Measurements from ENCODE around the gene CEP250.
"Not testable (repeated sequence)": the region's sequence is repeated elsewhere in the genome, so short reads cannot be mapped to it uniquely, and the experiment has no call there.

CEP250 gene

DNA sequence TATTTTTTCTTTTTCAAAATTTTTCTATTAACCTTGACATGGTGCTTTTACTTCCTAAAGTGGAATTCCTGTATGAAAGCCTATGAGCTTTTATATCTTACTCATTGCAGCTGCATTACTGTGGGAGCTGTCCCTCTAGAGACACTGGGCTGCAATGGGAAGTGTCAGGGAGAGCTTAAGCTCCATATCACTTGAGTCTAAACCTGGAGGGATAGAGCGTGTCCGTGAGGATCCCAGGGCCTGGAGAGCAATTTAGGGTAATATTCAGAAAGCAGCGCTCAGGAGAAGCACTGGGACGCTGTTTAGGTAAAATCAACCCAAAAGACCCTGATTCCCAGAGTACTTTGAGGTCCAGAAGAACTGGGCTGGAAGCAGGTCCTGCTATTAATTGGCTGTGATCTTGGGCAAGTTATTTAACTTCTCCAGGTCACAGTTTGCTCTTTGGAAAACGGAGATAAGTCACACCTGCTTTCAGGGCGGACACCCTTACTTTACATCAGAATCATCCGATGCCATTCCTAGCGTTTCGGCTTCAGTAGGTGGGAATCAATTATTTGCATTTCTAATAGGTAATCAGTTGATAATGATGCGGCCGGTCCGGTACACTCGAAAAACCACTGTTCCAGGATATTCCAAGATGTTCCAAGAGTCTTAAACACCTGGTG is 85.9 kb downstream of the CEP250 start:
- no peak for DNase-seq

DNA sequence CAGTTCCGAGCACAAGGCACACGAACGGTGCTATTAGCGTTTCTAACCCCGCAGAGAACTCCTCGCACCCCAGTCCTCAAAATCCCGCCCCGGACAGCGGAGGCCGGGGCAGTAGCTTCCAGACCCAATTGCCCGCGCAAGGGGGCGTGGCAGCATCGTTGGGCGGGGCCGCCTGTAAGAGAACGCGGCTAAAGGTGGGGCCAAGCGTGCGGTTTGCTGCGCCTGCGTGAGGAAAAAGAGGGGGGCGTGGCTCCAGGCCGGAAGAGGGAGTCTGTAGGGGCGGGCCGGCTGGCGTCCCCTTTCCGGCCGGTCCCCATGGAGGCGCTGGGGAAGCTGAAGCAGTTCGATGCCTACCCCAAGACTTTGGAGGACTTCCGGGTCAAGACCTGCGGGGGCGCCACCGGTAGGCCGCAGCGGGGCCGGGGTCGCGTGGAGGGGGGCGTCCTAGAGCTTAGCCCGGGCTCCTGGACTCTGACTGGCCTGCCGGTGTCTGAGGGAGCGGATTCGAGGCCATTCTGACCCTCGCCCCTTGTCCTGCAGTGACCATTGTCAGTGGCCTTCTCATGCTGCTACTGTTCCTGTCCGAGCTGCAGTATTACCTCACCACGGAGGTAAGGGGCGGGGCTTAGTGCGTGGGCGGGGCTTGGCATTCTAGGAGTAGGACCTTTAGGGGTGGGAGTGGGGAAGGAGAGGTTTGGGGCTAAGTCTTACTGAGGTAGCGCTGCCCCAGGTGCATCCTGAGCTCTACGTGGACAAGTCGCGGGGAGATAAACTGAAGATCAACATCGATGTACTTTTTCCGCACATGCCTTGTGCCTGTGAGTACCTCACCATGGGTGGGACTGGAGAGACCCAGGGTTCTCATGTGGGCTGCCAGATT is 86.6 kb downstream of the CEP250 start, which contains the start of gene ERGIC3:
TSS of gene ERGIC3 (plus strand) at position 296 of the 880 bp plus-strand sequence. CDS start at position 316, 20 bp downstream.
- peak; percentile 96 for DNase-seq

DNA sequence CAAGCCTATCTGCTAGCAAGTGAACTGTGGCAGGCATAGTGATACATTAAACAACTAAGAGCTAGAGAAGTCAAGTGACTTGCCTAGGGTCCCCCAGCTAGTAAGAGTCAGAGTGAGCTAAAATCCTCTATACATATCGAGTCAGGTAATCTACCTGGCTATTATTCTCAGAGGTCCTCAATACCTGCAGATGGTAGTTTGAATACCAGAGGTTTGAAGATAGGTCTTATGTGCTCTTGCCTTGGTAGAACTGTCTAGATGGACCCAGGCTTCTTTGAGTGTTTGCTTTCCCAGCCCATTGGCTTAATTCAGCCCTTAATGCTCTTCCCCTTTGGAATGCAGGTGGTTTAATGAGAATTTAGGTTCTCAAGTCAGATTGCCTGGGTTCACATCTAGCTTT is 87.6 kb downstream of the CEP250 start:
- no peak for DNase-seq

DNA sequence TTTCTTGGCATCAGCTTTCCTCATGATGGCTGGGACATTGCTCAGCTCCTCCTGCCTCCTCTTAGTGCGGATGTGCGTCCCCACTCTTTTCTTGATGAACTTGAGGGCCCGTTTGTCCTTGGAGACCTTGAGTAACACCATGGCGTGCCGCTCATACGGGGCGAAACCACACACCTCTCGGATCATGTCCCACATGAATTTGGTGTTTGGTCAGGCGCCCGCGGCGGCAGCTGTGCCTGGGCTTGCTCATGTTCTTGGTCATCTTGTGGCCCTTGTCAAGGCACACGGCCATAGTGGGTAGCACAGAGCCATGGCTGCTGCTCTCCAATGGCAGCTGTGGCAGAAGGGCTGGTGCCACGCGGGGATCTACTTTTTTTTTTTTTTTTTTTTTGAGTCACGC is 89.0 kb downstream of the CEP250 start:
- no peak for DNase-seq

DNA sequence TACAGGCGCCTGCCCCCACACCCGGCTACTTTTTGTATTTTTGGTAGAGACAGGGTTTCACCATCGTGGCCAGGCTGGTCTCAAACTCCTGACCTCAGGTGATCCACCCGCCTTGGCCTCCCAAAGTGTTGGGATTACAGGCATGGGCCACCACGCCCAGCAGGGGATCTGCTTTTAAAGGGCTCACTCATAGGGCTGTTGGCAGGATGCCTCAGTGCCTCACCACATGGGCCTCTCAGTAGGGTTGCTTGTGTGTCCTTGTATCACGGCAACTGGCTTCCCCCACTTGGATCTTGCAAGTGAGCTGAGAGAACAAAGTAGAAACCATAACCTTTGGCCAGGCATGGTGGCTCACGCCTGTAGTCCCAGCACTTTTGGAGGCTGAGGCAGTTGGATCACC is 89.5 kb downstream of the CEP250 start:
- not testable (repeated sequence) for DNase-seq

DNA sequence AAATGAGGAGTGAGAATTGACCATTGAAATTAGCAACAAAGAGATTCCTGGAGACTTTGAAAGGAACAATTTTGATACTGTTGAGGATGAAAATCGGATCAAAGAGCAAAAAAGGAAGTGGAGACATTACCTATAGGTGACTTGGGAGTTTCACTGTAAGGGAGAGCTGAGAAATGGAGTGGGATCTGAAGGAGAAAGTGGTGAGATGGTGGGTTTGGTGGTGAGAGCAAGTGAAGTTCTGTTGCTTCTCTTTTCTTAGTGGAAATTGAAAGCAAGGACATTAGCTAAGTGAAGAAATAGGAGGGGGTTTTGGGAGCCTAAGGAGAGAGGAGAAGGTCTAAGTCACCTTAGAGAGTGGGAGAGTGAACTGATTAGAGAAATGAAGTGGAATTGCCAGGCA is 90.7 kb downstream of the CEP250 start:
- DNase-seq: no peak

DNA sequence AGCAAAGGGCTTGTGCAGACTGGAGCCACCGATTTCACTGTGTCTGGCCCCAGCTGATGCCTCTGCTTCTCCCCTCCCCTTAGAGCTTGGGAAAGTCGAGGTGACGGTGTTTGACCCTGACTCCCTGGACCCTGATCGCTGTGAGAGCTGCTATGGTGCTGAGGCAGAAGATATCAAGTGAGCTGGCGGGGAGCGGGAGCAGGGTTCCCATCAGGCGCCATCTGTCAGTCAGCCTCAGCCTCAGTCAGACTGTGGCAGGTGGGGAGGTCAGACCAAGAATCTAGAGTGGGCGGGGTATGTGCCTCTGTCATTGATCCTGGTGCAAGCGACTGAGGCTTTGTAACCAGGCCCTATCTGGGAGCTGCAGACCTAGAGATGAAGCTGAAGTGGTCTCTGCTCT is 91.9 kb downstream of the CEP250 start:
- DNase-seq: no peak

DNA sequence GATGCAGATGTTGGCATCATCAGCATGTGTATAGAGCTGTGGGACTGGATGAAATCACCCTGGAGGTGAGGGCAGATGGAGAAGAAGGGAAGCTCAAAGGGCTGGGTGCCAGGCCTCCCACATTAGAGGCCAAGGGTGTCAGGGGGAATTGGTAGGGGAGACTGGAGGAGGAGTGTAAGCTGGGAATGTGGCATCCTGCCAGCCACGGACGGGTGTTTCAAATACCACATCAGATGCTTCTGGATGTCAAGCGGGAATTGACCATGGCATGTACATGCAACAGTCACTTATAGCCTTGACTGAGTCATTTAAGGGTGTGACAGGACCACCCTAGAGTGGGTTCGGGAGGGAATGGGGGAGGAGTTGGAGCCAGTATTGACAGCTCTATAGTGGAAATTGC is 96.1 kb downstream of the CEP250 start:
- no peak for DNase-seq

DNA sequence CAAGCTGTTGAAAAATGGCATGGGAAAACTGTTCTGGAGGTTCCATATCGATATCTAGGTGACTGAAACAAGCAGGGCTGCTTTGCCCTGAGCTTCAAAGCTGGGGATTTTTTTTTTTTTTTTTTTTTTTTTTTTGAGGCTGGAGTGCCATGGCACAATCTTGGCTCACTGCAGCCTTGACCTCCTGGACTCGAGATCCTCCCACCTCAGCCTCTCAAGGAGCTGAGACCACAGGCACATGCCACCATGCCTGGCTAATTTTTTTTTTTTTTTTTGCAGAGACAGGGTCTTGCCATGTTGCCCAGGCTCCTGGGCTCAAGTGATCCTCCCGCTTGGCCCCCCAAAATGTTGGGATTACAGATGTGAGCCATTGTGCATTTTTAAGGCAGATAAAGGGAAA is 97.5 kb downstream of the CEP250 start:
- no peak for DNase-seq

DNA sequence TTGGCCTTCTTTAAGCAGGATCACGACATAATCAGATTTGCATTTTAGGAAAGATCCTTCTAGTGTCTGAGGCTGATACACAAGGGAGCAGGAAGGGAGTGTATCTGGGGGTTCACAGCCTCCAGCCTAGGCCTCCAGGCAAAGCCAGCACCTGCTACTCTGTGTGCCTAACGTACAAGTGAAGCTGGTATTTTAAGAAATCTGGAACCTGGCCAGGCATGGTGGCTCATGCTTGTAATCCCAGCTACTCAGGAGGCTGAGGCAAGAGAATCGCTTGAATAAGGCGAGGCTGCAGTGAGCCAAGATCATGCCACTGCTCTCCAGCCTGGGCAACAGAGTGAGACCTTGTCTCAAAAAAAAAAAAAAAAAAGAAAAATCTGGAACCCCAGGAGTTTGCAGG is 100.1 kb downstream of the CEP250 start:
- not testable (repeated sequence) for DNase-seq

DNA sequence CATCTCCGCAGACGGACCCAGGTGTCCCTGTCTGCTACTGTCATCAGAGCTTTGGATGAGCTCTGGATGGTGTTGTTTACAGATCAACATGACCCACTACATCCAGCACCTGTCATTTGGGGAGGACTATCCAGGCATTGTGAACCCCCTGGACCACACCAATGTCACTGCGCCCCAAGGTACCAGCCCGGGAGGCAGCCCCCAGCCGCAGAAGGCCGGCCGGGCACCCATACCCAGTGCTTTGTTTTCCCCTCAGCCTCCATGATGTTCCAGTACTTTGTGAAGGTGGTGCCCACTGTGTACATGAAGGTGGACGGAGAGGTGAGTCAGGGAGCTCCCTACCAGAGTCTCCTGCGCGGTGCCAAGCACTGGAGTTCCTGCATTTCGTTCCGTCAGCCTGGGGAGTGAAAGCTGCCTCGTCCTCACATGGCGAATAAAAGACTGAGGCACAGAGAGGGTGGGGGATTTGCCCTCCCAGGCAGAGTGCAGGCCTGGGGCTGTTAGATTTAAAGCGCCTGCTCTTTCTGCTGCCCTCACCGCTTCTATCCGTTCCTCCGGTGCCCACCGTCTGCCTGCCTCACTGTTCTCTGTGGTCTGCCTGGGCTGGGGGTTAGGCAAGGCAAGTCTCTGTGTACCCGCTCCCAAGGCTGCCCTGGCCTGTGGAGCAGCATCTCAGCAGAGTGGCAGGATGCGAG is 100.7 kb downstream of the CEP250 start:
- DNase-seq: no peak

DNA sequence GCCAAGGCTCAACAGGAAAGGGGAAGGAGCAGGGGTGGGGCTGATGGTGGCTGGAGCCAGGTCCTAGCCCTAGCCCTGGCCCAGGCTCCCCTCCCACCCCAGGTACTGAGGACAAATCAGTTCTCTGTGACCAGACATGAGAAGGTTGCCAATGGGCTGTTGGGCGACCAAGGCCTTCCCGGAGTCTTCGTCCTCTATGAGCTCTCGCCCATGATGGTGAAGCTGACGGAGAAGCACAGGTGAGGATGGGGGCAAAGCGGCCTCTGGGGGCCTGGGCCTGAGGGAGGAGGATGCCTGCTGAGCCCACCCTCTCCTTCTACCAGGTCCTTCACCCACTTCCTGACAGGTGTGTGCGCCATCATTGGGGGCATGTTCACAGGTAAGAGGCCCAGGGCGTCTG is 101.5 kb downstream of the CEP250 start:
- no peak for DNase-seq

DNA sequence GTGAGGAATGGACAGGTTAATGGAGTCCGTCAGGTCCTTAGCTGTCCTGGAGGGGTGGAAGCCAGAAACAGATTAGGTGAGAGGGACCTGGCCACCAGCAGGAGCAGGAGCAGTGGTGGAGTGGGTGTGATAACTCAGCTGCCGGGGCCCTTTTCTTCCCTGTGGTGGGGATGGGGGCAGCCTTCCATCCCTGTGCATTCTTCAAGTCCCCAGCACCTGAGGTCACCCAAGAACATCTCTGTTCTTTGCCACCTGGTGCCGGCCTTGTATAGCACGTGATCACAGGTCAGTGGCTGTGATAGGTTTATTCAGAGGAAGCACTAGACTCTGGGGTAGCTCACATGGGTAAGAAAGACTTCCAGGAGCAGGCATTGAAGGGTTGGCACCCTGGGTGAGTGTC is 103.1 kb downstream of the CEP250 start:
- no peak for DNase-seq

DNA sequence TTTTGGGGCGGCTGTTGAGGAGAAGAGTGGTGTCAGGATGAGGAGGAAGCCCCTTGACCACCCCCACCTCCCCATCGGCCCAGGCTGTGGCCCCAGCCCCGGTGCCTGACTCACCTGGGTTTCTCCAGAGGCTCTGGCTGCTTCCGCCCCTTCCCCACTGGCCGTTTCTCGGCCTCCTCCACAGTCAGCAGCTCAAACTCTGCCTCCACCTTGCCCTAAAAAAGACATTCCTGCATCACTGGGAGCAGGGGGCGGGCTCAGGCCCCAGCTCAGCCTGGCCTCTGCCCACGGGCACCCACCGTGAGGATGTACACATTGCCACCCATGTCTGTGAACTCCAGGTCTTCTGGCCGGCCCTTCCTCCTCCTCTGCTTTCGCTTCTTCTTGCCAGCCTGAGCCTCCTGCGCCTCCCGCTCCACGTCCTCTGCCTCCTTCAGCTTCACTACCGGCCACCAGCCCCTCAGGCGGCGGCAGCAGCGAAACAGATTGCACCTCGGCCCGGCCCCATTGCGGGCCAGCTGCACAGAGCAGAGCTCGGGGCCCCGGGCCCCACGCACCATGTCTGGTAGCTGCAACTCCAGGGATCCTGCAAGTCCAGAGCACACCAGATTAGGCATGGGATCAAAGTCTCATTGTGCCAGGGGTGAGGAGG is 103.8 kb downstream of the CEP250 start:
- DNase-seq: no peak

DNA sequence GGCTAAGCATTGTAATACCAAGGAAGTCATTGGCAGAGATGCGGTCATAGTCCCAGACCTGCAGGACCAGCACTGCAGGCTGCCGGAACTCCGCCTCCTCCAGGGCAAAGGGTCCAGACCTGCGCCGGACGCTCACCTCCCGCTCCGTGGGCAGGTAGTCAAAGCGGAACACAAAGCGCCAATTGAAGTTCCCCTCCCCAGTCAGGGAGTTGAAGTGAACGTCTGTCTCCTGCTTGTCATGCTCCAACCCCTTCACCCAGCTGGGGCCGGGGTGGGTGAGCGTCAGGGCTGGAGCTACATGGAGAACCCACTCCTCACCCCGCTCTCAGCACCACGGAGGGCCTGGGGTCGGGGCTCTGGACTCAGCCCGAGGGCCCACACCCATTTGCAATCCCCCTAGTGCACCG is 104.7 kb downstream of the CEP250 start:
- DNase-seq: no peak

DNA sequence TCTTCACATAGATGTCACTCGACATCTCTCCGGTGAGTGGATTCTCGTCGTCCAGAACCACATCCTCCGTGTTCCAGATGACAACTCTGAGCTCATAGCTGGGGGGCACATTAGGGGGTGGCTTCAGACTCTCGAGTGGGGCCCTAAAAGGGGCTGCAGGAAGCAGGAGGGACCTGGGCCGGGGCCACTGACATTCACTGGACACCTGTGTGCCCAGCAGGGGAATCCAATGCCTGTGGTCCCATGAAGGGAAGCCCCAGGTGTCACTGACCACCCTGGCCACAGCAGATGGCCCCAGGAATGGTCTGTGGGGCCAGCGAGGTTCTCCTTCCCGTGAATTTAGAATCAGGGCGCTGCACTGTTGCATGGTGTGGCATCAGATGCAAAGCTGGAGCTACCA is 105.1 kb downstream of the CEP250 start:
- no peak for DNase-seq

DNA sequence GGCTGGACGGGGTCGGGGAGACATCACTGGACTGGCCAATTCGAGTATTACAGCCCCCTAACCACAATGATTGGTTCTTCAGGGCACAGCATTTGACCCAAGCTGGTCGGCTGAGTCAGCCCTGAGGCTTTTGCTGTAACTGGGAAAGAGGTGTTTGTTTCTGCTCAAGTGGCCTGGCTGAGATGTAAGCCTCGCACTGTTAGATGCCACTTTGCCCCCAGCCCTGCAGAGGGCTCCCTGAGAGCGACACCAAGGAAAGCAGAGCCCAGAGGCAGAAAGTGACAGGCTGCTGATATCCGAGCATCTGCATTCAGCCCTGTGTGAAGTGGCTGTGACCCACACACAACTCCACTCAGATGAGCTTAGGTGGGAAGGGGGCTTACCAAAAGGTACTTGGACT is 105.9 kb downstream of the CEP250 start:
- peak; percentile 7 for DNase-seq

DNA sequence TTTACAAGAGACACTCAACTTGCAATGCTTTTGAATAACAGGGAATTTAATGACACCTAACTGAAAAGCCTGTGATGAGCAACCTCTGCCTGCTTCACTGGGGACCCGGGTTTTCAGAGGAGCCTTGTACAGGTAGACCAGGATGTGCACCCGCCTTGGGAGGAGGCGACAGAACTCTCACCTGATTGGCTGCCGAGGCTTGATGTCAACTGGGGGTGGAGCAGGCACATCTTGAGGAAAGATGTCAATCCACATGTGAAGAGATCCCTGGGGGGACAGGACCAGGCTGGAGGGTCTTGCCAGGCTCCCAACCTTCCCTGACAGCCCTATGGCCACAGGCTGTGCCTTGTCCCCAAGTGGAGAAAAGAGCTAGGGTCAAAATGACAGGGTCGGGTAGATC is 106.3 kb downstream of the CEP250 start:
- no peak for DNase-seq

DNA sequence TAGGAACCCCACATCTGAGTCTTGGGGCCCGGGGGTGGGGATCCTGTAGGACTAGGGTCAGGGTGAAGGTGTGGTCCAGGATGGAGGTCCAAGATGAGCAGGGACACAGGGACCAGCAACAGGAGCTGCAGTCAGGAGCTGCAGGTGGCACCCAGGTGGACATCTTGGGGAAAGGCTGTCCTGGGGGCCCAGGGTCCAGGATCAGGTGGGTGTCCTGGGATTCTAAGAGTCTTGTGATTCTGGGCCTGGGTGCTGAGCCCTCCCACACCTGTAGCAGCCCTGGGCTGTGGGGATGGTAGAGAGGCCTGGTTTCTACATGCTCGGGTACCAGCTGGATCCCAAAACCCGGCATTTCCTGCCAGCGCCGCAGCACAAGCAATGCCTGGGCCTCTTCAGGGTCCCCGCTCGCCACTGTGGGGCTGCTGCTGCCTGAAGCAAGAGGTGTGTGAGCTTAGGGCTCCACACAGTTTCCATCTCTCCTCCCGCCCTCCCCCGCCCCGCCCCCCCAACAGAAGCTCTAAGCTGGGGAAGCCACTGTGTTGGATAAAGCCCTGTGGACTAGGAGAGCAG is 107.2 kb downstream of the CEP250 start:
- no peak for DNase-seq

DNA sequence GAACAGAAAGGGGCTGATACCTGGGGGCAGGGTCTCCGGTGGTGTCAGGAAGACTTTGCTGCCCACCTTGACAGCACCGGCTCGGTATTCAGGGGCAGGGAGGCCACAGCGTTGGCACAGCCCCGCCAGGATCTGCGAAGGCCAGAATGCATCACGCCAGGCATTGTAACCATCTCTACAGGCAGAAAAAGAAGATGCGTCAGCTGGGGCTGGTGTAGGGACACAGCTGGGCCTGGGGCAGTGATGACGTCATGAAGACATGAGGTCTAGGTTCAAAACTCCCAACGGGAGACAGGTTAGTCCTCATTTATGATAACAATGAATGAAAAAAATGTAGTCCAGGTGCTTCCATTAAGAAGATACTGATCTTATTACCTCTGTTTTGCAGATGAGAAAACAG is 108.4 kb downstream of the CEP250 start:
- DNase-seq: no peak

DNA sequence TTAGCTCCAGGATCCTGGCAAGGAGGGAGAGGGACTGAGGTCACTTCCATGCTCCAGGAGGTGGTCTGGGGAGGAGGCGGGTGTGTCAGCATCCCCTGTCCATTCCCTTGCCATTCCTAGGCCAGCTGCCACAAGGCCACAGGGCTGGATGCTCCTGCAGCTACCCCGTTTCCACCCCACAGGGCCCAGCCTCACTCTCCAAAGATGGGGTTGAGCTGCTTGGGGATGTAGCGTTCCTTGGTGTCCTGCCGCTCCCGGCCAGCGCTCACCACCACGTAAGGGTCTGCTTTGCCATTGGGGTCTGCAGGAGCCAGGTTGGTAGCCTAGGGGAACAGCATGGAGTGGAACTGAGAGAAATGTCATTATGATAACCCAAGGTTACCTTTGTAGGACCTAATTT is 109.5 kb downstream of the CEP250 start:
- no peak for DNase-seq

DNA sequence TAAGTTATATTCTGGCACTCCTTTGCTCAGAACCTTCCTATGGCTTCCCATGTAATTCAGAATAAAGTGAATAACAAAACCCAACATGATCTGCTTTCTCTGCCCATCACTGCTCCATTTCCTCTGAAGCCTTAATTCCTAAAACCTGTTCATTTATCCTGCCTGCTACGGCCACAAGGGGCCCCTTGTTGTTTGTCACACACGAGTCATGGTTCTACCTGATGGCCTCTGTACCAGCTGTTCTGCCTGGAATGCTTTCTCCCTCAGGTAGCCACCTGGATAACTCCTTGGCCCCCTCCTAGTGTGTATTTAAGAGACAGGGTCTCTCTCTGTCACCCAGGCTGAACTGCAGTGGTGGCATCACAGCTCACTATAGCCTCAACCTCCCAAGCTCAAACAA is 113.2 kb downstream of the CEP250 start:
- DNase-seq: no peak

Data from CD4-positive, alpha-beta T cell treated with Interferon gamma for 1 hour (primary cell).